SK-N-SH treated with all-trans-retinoic acid at 6 μM for 48 hours (cell line): Measurements from ENCODE around the gene ARRDC4.

Source experiments
- ATAC-seq: fragments of 200-7000 bp; cut with Tn5 transposase; 3 replicates; pipeline ENCODE4 v1.9.1; 2020; ENCODE audit warnings: mild to moderate bottlenecking, moderate library complexity
- ARNTL ChIP-seq: fragments of 450-650 bp; formaldehyde crosslinking; IDR thresholded peaks from 2 replicates; pipeline ENCODE4 v1.5.0; 2020; ENCODE audit warnings: low read depth, mild to moderate bottlenecking, moderate library complexity, borderline replicate concordance
- BACH2 ChIP-seq: fragments of 250-450 bp; sonication (Bioruptor Pico); IDR thresholded peaks from 2 replicates; pipeline ENCODE4 v1.9.0; 2021; ENCODE audit warnings: mild to moderate bottlenecking, borderline replicate concordance
- CSDC2 ChIP-seq: fragments of 250-450 bp; sonication (Bioruptor Pico); IDR thresholded peaks from 2 replicates; pipeline ENCODE4 v1.5.0; 2020; ENCODE audit warnings: mild to moderate bottlenecking, moderate library complexity
- CSRNP3 ChIP-seq: fragments of 250-450 bp; sonication (Bioruptor Pico); IDR thresholded peaks from 2 replicates; pipeline ENCODE4 v1.5.1; 2021; ENCODE audit warnings: mild to moderate bottlenecking, moderate library complexity
- ESRRG ChIP-seq: fragments of 250-450 bp; sonication (Bioruptor Pico); IDR thresholded peaks from 2 replicates; pipeline ENCODE4 v1.6.1; 2021; ENCODE audit warnings: mild to moderate bottlenecking
- GLIS3 ChIP-seq: fragments of 250-450 bp; sonication (Bioruptor Pico); IDR thresholded peaks from 2 replicates; pipeline ENCODE4 v1.5.0; 2020; ENCODE audit warnings: mild to moderate bottlenecking, moderate library complexity
- ISL1 ChIP-seq: fragments of 250-450 bp; sonication (Bioruptor Pico); IDR thresholded peaks from 2 replicates; pipeline ENCODE4 v2.1.2; 2022; ENCODE audit warnings: mild to moderate bottlenecking, moderate library complexity
- OSR1 ChIP-seq: fragments of 250-450 bp; sonication (Bioruptor Pico); IDR thresholded peaks from 2 replicates; pipeline ENCODE4 v1.8.0; 2022; ENCODE audit warnings: moderate library complexity, mild to moderate bottlenecking, inconsistent platforms
- PPARA ChIP-seq: fragments of 250-450 bp; sonication (Bioruptor Pico); IDR thresholded peaks from 2 replicates; pipeline ENCODE4 v1.5.0; 2020; ENCODE audit warnings: mild to moderate bottlenecking, borderline replicate concordance
- RARB ChIP-seq: fragments of 250-450 bp; sonication (Bioruptor Pico); IDR thresholded peaks from 2 replicates; pipeline ENCODE4 v1.8.0; 2021; ENCODE audit warnings: mild to moderate bottlenecking, moderate library complexity
- SNAI2 ChIP-seq: fragments of 250-450 bp; sonication (Bioruptor Pico); IDR thresholded peaks from 2 replicates; pipeline ENCODE4 v1.5.0; 2020; ENCODE audit warnings: mild to moderate bottlenecking, moderate library complexity
- TCF4 ChIP-seq: fragments of 250-450 bp; sonication (Bioruptor Pico); IDR thresholded peaks from 2 replicates; pipeline ENCODE4 v1.8.0; 2021; ENCODE audit warnings: mild to moderate bottlenecking, moderate library complexity, borderline replicate concordance
- TOX ChIP-seq: fragments of 250-450 bp; sonication (Bioruptor Pico); IDR thresholded peaks from 2 replicates; pipeline ENCODE4 v1.8.0; 2021; ENCODE audit warnings: mild to moderate bottlenecking, moderate library complexity, borderline replicate concordance
- ZC3H10 ChIP-seq: fragments of 250-450 bp; sonication (Bioruptor Pico); IDR thresholded peaks from 2 replicates; pipeline ENCODE4 v1.5.1; 2021; ENCODE audit warnings: mild to moderate bottlenecking, moderate library complexity
- ZFP3 ChIP-seq: fragments of 250-450 bp; sonication (Bioruptor Pico); IDR thresholded peaks from 2 replicates; pipeline ENCODE4 v1.5.0; 2020; ENCODE audit warnings: mild to moderate bottlenecking, moderate library complexity
- ZFP30 ChIP-seq: fragments of 450-650 bp; formaldehyde crosslinking; IDR thresholded peaks from 2 replicates; pipeline ENCODE4 v1.5.0; 2022; ENCODE audit warnings: mild to moderate bottlenecking, moderate library complexity
- ZNF565 ChIP-seq: fragments of 450-650 bp; formaldehyde crosslinking; conservative IDR thresholded peaks from 2 replicates; pipeline ENCODE4 v1.5.0; 2020; ENCODE audit warnings: low read depth, mild to moderate bottlenecking, moderate library complexity
- ZNF70 ChIP-seq: fragments of 450-650 bp; formaldehyde crosslinking; IDR thresholded peaks from 2 replicates; pipeline ENCODE4 v1.5.0; 2020; ENCODE audit warnings: mild to moderate bottlenecking, moderate library complexity
- ZNF8 ChIP-seq: fragments of 450-650 bp; formaldehyde crosslinking; IDR thresholded peaks from 2 replicates; pipeline ENCODE4 v1.5.0; 2020; ENCODE audit warnings: mild to moderate bottlenecking, moderate library complexity
- TF ChIP-seq, protein P1 (sequence below): fragments of 250-450 bp; sonication (Bioruptor Pico); IDR thresholded peaks from 2 replicates; pipeline ENCODE4 v1.5.1; 2020; ENCODE audit warnings: low read depth, mild to moderate bottlenecking, moderate library complexity
- TF ChIP-seq, protein P2 (sequence below): fragments of 250-450 bp; sonication (Bioruptor Pico); IDR thresholded peaks from 2 replicates; pipeline ENCODE4 v1.8.0; 2021; ENCODE audit warnings: low read depth, mild to moderate bottlenecking, moderate library complexity, borderline replicate concordance
- TF ChIP-seq, protein P3 (sequence below): fragments of 250-450 bp; sonication (Bioruptor Pico); IDR thresholded peaks from 2 replicates; pipeline ENCODE4 v1.8.0; 2020; ENCODE audit warnings: mild to moderate bottlenecking, moderate library complexity, borderline replicate concordance

ARRDC4 gene

DNA sequence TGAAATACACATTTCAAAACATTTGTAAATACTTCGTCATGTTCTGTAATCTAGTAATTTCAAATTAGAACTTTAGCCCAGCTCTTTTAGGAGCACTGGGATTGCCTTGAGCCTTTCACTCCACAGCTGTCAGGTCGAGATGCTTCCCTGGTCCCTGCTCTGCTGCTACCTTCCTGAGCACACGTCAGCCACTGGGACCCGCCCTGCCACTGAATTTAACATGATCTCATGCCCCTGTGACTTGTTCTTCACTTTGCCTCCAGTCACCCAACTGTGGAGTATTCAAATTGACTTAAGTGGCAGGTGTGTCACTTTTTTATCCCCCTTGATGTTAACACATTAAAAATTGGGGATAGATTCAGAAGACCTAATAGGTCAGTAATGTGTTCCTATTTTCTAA, 3.3 kb downstream of the ARRDC4 start:
- no peak for TF ChIP-seq ISL1 (CRISPR knock-in tag)
- TF ChIP-seq TOX (CRISPR knock-in tag), result no peak
- TF ChIP-seq ZNF70, result no peak
- TF ChIP-seq ZC3H10 (CRISPR knock-in tag), result no peak
- no peak for TF ChIP-seq ESRRG
- no peak for TF ChIP-seq ZNF565 (CRISPR knock-in tag)
- no peak for TF ChIP-seq TCF4 (CRISPR knock-in tag)
- TF ChIP-seq CSRNP3 (CRISPR knock-in tag), result no peak
- TF ChIP-seq PPARA (CRISPR knock-in tag), result no peak
- TF ChIP-seq ZFP3, result no peak
- TF ChIP-seq, protein P1, sequence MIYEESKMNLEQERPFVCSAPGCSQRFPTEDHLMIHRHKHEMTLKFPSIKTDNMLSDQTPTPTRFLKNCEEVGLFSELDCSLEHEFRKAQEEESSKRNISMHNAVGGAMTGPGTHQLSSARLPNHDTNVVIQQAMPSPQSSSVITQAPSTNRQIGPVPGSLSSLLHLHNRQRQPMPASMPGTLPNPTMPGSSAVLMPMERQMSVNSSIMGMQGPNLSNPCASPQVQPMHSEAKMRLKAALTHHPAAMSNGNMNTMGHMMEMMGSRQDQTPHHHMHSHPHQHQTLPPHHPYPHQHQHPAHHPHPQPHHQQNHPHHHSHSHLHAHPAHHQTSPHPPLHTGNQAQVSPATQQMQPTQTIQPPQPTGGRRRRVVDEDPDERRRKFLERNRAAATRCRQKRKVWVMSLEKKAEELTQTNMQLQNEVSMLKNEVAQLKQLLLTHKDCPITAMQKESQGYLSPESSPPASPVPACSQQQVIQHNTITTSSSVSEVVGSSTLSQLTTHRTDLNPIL (CRISPR knock-in tag), result no peak
- TF ChIP-seq ZNF8 (CRISPR knock-in tag), result no peak
- TF ChIP-seq GLIS3, result no peak
- ATAC-seq, result no peak

GRCh38 chr15:97966246-97966645, 5.7 kb downstream of the ARRDC4 start:
- TF ChIP-seq CSDC2, result no peak
- TF ChIP-seq ESRRG, result no peak
- no peak for TF ChIP-seq ZNF70
- no peak for TF ChIP-seq CSRNP3 (CRISPR knock-in tag)

GRCh38 chr15:97966924-97967620, 6.6 kb downstream of the ARRDC4 start:
- no peak for ATAC-seq
- TF ChIP-seq TOX (CRISPR knock-in tag) (no peak), ZNF70 (no peak), RARB (CRISPR knock-in tag) (no peak), OSR1 (CRISPR knock-in tag) (no peak), GLIS3 (no peak), ISL1 (CRISPR knock-in tag) (no peak), TCF4 (CRISPR knock-in tag) (no peak), ZC3H10 (CRISPR knock-in tag) (no peak), BACH2 (CRISPR knock-in tag) (no peak), PPARA (CRISPR knock-in tag) (no peak), ZNF8 (CRISPR knock-in tag) (no peak), SNAI2 (CRISPR knock-in tag) (no peak), CSRNP3 (CRISPR knock-in tag) (no peak), CSDC2 (no peak), ARNTL (CRISPR knock-in tag) (no peak), ZFP3 (no peak), ZFP30 (no peak)
- TF ChIP-seq, protein P2, sequence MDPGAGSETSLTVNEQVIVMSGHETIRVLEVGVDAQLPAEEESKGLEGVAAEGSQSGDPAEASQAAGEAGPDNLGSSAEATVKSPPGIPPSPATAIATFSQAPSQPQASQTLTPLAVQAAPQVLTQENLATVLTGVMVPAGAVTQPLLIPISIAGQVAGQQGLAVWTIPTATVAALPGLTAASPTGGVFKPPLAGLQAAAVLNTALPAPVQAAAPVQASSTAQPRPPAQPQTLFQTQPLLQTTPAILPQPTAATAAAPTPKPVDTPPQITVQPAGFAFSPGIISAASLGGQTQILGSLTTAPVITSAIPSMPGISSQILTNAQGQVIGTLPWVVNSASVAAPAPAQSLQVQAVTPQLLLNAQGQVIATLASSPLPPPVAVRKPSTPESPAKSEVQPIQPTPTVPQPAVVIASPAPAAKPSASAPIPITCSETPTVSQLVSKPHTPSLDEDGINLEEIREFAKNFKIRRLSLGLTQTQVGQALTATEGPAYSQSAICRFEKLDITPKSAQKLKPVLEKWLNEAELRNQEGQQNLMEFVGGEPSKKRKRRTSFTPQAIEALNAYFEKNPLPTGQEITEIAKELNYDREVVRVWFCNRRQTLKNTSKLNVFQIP, result no peak
- TF ChIP-seq, protein P1 (CRISPR knock-in tag), result no peak
- TF ChIP-seq, protein P3, sequence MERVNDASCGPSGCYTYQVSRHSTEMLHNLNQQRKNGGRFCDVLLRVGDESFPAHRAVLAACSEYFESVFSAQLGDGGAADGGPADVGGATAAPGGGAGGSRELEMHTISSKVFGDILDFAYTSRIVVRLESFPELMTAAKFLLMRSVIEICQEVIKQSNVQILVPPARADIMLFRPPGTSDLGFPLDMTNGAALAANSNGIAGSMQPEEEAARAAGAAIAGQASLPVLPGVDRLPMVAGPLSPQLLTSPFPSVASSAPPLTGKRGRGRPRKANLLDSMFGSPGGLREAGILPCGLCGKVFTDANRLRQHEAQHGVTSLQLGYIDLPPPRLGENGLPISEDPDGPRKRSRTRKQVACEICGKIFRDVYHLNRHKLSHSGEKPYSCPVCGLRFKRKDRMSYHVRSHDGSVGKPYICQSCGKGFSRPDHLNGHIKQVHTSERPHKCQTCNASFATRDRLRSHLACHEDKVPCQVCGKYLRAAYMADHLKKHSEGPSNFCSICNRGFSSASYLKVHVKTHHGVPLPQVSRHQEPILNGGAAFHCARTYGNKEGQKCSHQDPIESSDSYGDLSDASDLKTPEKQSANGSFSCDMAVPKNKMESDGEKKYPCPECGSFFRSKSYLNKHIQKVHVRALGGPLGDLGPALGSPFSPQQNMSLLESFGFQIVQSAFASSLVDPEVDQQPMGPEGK (CRISPR knock-in tag), result no peak

More at GRCh38 chr15:97966246-97966645, 5.7 kb downstream of the ARRDC4 start:
- no peak for ATAC-seq
